NCI-H748 (cell line): ENCODE measurements around the gene KLHL29.
A peak's percentile ranks its signal among the peaks of the same experiment; 100 is the strongest.

Experiments used
- DNase-seq: peaks from one replicate; lab custom pipeline; 2025; ENCODE audit not compliant: unreplicated experiment; lab: John Stamatoyannopoulos, UW

KLHL29 gene

DNA sequence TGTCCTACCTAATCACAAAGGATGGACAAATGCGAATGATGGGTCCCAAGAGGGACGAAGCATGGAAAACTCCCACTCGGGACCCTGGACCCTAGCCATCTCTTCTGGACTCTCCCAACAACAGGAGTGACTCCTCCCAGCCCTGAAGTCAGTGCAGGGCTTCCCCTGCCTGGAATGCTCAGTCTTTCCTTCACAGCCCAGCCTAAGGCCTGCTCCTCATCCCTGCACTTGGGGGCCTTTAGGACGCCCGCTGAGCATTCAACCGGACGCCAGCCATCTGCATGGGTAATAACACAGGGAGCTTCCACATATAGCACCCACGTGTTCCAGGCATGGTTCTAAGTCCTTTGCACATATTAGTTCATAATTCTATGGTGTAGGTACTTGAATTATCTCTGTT is 237.5 kb downstream of the KLHL29 start:
- DNase-seq: no peak

DNA sequence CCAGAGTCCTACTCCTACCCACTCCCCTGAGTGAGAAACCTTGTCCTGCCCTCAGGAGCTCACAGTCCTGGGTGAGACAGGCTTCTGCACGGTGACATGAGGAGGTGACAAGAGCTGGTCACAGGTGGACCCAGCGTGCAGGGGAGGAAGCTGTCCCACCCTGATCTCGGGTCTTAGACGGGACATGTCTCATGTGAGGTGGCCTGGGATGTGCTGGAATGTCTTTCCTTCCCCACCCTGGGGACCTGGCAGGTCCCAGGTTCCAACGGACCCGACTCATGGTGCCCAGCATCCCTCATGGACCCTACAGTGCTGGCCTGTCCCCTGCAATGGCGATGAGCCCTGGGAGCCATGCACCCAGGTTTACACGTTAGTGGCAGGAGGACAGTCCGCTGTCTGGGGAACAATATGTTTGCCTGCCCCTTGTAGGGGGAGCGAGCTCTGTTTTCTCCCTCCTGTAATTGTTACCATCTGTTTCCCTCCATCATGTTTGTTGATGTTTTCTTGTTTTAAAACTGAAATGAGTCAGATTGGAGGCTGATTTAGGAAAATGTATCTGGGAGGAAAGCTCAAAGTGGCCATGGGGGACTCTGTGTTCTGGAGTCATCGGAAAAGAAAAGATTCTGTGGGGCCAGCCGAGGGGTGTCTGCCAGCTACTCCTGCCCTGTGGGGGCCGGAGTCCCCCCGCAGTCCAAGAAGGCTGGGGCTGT is 238.1 kb downstream of the KLHL29 start:
- no peak for DNase-seq

DNA sequence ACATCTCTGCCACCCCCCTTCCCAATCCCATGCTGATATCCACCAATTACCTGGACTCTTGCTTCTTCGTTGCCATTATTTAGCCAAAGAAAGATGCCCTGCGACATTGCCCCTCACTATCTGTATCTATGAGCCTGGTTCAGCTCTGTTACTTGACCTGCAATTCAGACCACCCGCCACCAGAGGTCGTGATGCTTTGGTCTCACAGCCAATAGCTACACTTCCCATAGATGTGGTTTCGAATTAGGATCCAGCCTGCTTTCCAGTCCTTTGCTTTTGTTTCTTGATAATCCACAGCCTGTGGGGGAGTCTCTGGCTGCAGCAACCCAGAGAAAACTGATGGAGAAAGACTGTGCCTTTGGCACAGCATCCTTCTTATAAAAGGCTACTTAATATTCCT is 239.4 kb downstream of the KLHL29 start:
- DNase-seq: no peak

DNA sequence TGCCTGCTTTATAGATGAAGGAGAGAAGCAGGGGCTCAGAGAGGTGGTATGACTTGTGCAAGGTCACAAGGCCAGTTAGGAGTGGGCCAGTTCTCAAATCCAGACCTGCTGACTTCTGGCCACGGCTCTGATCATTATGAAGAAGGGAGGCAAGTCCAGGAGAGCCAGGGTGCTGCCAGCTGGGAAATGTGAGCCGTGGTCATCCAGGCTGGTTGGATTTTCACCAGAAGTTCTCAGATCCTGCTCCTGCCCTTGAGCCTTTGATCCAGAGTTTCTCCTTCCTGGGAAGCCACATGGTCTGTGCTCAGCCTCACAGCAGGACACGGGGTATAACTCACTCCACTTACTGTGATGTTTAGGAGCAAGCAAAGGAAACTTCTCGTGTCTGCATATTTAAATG is 239.9 kb downstream of the KLHL29 start:
- DNase-seq: no peak

DNA sequence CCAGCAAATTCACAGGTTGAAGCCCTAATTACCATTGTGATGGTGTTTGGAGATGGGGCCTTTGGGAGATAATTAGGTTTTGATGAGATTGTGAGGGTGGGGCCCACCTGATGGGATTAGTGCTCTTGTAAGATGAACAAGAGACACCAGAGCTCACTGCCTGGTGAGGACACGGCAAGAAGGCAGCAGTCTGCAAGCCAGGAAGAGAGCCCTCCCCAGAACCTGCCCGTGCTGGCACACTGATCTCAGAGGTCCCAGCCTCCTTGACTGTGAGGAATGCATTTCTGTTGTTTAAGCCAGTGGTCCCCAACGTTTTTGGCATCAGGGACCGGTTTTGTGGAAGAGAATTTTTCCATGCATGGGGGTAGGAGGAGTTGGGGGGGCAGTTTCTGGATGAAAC is 240.7 kb downstream of the KLHL29 start:
- DNase-seq: peak; percentile 19

DNA sequence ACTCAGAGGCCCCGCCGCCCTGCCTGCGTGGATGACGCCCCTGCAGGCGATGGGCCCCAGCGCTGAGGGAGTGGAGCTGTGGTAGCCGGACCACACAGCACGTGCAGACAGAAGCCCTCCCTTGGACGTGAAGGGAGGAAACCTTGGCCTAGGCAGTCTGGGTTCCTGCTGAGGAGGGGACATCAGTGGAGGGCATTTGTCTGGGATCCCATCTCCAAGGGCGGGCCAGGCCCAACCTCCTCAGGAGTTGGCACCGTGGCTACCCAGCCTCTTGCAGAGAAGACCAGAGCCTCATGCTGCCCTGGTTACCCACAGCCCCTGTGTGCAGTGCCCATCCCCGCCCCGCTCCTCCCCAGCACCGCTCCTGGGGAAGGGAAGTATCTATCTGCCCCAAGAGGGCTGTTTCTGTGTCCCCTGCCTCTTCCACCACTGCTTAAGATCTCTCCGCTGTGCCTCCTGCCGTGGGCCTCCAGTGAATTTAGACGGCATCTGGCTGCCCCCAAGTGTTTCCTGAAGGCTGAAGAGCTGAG is 241.8 kb downstream of the KLHL29 start:
- DNase-seq: no peak

DNA sequence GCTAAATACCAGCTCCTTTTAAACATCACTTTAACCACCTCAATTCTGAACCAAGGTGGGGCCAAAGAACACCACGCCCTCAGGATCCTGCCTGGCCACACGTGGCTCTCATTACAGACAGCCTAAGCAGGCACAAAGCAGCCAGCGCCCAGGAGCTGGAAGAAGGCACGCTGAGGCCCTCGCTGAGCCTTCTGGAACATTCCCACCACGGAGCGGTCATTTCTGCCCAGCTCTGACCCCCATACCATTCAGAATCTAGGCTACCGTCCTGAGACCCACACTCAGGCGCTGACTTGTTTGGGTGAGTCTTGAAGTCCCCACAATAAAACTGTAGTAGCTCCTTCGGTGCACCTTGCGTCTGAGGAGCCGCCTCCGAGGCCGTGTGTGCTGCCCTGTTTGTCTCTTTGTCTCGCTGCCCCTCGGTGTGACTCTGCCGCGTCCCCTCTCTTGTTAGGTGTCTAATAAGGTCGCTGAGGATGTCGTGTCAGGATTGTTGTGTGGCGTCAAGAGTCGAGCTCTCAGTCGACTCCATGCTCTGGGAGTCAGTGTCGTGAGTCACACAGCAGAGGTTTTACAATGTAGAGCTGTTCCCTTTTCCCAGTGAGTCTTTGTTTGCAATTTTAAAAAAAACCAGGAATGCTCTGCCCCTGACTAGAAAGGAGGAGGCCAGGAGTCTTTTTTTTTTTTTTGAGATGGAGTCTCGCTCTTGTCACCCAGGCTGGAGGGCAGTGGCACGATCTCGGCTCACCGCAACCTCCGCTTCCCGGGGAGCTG is 242.4 kb downstream of the KLHL29 start:
- DNase-seq: no peak

DNA sequence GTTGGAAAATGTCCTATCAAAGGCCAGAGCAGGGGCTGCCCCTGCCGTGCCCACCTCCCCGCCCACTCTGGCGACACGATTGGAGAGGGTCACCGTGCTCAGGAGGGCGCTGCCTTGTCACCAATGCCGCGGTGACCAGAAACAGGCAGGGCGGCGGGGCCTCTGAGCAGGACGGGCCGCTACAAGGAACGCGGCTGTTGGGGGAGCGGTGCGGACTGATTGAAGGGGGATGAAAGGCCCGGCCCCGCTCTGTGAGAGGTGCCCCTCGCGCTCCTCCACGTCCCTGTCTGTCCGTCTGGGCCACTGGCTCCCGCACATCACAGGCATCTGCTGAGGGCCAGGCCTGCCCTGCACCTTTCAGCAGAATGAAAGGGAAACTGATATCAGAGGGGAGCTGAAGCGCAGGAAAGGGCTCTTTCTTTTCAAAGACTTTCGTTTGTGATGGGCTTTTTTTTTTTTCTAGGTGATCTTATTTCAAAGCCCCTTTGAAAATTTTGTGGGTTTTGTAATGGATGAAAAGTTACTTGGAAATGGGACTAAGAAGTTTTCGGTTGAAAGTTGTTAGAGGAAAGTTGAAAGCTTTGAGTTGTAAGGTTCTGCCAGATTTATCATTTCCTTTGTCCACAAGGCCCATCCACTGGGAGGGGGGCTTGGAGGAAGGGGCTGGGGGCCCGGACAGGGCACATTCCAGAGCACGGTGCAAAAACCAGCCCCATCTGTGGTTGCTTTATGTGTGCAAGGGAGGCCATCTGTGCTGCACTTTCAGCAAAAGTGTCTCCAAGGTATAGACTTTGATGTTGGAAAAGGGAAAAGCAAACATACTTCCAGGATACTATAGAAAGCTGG is 244.2 kb downstream of the KLHL29 start:
- no peak for DNase-seq

DNA sequence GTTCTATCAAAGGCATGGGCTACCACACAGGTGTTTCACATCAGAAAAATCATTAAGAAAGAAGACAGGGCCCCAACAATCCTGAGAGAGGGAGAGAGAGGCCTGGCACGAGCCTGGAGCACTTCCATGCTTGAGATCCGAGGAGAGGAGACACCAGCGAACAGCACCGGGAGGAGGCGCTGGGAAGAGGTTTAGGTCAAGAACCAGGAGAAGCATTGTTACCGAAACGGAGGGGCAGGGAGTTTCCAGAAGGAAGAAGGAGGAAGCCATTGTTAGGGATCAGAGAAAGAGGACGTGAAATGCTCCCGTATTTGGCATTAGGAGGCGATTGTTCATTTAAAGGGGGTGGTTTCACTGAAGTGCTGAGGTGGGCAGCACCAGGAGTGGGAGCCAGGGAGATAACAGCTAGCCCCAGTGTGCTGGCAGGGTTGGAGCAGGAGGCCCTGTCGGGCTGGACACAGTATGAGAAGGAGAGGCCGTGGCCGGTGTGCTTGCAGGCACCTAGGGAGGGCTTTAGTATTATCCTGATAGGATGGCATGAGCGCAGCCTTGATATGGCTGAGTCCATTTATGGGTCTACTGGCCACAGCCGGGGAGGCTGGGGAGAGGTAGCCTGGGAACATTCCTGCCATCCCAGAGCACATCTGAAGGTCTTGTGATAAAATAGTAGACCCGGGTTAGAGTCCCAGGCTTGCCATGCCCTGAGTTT is 244.9 kb downstream of the KLHL29 start:
- no peak for DNase-seq

DNA sequence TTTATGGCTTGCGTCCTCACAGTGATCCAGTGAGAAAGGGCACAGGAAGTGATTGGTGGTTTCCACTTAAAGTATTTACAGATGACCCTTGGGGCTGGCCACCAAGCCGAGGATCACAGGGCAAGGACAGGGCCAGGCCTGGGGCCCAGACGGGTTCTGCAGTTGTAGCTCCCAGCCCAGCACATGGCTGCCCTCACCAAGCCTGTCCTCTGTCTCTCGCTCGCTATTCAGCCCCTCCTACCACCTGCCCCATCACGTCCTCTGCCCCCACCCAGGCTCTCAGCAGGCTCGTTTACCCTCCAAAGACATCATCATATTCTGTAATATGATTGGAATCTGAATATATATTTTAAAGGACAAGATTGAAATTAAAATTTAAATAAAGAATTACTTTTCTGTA is 246.0 kb downstream of the KLHL29 start:
- DNase-seq: no peak

DNA sequence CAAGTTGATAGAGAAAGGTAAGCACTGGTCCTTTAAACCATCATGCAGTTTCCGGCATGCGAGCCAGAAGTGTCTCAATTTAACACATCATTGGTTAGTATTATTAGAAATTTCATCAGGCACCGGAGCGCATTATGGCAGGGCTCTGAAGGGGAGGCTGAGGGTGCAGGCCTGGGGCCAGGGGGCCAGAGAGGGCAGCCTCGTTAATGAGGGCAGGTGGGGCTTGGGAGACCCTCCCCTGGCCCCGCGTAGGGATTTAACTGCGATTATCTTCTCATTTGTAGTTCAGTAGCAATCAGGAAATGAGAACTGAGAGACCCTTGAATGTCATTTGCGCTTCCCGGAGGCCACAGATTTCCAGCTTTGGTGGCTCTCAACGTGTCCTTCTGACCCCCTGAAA is 246.4 kb downstream of the KLHL29 start:
- no peak for DNase-seq

DNA sequence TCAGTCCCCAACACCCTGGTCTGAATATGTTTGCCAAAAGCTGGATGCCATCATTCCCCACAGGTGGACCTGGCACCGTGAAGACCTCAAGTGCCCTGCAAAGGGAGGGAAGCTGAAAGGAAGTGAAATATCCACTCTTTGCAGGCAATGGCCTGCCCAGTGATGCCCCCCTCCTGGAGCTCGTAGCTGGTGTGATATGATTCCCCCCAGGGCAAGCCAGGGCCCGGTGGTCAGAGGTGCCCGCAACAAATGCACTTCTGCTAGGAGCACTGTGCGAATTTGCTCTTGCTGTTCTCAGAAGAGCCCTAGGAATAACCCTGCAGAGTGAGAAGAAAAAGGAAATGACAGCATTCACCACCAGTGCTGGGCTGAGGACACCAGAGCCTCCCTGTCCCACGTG is 247.4 kb downstream of the KLHL29 start:
- no peak for DNase-seq

DNA sequence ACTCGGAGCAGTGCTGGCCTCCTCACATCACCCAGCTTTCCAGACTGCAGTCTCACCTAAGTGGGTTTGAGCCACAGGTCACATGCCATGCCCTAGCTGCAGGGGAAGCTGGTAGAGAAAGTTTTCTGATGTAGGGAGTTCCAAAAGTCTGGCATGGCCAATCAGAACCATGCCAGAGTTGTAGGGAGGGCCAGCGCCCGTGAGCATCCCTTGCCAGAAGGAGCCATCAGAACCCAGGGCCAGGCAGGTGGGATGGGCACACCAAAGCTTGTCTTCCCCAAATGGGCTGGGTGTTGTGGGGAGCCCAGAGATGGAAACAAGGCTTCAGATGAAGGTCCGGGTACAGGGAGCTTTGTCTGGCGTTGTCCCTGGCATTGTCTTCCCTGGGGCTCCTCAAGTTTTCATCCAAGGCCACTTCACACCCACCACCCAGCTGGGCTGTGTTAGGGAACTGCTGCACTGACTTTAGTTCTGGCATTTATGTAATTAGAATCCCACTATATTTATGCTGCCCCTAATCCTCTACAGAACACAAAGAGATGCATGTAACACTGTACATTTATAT is 247.9 kb downstream of the KLHL29 start:
- DNase-seq: no peak

DNA sequence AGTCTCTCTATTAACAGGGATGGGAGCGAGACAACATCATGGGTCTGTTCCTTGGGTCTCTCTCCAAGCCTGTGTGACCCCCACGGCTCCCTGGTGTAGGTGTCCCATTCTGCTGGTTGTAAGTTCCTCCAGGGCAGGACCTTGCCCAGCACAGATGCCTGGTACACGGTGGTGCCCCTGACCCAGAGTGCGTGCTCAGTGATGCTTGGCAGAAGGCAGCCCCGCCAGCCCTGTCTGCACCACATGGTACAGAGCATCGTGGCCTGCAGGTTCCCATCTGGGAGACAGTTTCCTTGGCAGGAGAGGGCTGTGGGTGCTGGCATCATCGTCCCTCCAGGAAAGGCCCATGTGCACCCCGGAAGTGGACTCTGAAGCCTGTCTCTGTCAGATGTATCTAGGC is 249.0 kb downstream of the KLHL29 start:
- no peak for DNase-seq

DNA sequence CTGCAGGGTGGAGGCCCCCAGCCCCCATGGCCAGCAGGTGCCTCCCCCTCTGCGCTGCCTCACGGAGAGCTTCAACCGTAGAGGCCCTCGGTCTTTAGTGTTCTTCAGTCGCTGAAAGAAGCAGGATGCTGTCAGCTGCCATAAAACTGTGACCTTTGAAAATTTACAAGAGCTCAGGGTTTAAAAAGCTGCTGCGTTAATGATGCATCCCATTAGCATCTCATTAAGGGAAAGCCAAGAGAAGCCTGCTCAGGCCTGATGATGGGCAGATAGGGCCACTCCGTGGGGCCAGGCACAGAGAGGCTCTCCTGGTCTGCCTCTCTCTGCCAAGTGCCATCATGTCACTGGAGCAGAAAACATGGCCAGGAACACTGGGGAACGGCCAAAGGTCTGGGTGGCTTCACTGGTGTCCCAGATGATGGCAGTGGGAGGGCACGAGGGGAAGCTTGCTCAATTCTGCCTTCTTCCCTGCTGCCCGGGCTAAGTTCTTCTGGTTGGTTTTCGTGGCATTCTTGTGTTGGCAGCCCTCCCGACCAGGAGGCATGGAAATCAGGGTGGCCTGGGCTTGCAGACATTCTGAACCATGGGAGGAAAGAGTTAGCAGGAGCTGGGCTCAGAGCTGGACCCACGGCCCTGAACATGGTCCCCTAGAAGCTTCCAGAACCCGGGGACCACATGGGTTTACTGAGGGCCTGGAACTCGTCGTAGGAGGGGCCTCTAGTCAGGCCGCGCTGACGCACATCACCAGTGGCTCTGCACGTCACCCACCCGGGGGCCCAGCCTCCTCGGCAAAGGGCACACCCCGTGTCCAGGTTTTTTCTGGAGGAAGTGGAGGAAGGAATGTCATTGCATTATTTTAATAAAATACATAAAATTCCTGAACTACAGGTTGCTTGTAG is 250.7 kb downstream of the KLHL29 start:
- no peak for DNase-seq

DNA sequence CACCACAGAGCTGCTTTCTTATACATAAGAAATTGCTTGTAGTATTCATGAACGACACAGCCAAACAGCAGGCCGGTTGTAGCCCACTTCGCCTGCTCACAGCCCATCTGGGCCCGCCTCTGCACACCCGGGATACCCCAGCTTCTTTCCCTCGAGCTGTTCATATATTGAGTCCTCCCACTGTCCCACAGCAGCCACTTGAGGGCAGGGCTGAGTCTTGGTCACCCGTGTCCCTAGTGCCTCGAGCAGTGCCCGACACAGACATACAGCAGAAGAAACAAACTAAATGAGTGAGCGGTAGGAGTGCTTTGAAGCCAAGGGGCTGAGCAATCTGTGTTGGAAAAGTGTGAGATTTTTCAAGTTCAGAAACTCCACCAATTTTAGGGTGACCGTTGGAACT is 251.4 kb downstream of the KLHL29 start:
- DNase-seq: no peak

DNA sequence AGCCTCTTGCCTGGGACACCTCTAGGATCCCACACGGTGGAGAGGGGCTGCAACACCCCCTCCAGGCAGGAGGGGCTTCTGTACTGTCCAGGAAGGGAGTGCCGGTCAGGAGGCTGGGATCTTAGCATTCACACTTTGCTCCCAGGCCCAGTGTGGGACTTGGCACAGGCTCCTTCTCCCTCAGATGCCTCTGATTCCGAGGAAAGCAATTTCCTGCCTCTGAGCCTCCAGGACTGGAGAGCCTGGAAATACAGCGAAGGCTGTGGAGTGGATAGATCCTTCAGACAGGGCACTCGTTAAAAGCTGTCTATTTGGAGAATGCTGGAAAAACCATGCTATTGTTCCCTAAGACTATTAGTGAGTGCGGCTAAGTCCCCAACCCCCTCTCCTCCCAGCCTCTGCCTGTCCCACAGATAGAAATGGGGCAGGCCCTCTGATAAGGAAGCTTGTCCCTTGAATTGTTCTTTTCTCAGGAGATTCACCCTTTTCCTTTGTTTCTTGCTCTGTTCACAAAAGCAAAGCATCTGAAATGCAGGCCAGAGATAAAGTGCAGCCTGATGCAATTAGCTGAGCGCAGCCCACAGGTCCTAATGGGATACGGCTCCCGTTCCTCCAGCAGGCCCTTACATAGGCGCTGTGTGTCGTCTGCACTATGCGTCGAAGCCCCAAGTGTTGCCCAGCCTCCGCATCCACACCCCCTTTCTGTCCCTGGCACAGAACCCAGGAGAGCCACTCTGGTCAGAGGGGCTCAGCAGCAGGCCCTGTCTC is 252.2 kb downstream of the KLHL29 start:
- DNase-seq: no peak

DNA sequence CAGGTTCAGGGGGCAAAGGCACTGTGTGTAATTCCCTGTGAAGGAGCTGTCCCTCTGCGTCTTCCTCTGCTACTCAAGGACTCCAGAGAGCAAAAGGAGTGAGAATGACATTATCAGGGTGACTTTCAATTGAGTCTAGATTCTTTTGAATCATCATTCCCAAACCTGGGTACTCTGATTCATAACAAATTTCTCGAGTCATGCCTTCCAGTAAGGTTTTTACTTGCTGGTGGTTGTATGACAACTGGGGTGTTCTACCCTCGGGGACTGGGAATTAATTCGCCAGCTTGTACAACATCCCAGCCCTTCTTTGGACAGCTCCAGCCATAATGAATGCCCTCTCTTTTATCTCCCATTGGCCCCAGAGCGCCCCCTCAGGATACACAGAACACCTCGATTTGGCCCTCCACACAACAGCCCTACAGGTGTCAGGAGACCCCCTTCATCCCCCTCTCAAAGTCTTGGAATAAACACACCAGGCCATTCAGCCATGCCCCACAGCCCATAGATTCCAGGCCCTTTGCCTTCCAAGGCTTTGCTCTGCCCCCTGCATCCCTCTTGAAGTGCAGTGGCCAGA is 254.5 kb downstream of the KLHL29 start:
- no peak for DNase-seq

DNA sequence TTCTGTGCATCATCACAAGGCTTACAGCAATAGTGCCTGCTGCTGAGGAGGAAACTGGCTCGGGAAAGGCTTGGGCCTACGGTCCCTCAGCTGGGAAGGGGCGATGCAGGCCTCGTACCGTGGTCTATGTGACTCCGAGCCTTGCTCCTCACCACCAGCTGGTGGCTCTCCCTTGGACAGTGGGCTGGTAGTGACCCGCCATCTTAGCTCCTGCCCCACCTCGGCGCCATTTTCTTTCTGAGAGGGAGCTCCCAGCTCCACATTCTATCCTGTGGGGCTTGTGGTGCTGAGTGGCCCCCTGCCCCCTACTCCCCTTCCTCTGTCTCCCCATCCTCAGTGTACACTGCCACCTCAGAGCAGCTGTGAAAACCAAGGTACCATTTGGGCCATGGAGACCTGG is 255.7 kb downstream of the KLHL29 start:
- no peak for DNase-seq
